ENCODE data around the gene C3orf70.
"Not testable (repeated sequence)": the region's sequence is repeated elsewhere in the genome, so short reads cannot be mapped to it uniquely, and the experiment has no call there.

Gene C3orf70

GRCh38 chr3:185112186-185112585 is 40.7 kb downstream of the C3orf70 start:
- H3K4me3 ChIP-seq (ENCODE audit: low read depth in 1 of 2, low read length in 2 of 2) = no peak overlapping the region
- H3K36me3 ChIP-seq (ENCODE audit: control insufficient read depth in 1 of 2, insufficient read depth in 2 of 2, low read length in 2 of 2) = no peaks in the 10 kb centered on the region
- H3K27me3 ChIP-seq (ENCODE audit: low read depth, low read length) = no peaks in the 10 kb centered on the region
- H3K27ac ChIP-seq (ENCODE audit: low read length) = no peak overlapping the region
- peaks cover 0 to 14% of the 10 kb centered on the region in 2 donors for H3K4me1 ChIP-seq (ENCODE audit: control insufficient read depth in 1 of 2, insufficient read depth in 2 of 2, low read length in 2 of 2)
- H3K9me3 ChIP-seq (ENCODE audit: control insufficient read depth in 1 of 2, low read length in 2 of 2) = no peaks in the 10 kb centered on the region

- H3K9me3 ChIP-seq (ENCODE audit: control insufficient read depth in 1 of 2, low read length in 2 of 2); H3K27ac ChIP-seq (ENCODE audit: low read length); H3K4me3 ChIP-seq (ENCODE audit: low read depth in 1 of 2, low read length in 2 of 2); H3K36me3 ChIP-seq (ENCODE audit: control insufficient read depth in 1 of 2, insufficient read depth in 2 of 2, low read length in 2 of 2); H3K4me1 ChIP-seq (ENCODE audit: control insufficient read depth in 1 of 2, insufficient read depth in 2 of 2, low read length in 2 of 2); H3K27me3 ChIP-seq (ENCODE audit: low read depth, low read length): not testable (repeated sequence)
These were observed 43.8 kb downstream of the C3orf70 start for GRCh38 chr3:185109012-185109411.

GRCh38 chr3:185106256-185106890 is 46.5 kb downstream of the C3orf70 start:
- not testable (repeated sequence) for H3K9me3 ChIP-seq (ENCODE audit: control insufficient read depth in 1 of 2, low read length in 2 of 2); H3K4me3 ChIP-seq (ENCODE audit: low read depth in 1 of 2, low read length in 2 of 2); H3K27ac ChIP-seq (ENCODE audit: low read length)

GRCh38 chr3:185103359-185104127 is 49.3 kb downstream of the C3orf70 start:
- Histone ChIP-seq H3K4me3 (ENCODE audit: low read depth in 1 of 2, low read length in 2 of 2) (no peak overlapping the region), H3K4me1 (ENCODE audit: control insufficient read depth in 1 of 2, insufficient read depth in 2 of 2, low read length in 2 of 2) (no peaks in the 10 kb centered on the region), H3K9me3 (ENCODE audit: control insufficient read depth in 1 of 2, low read length in 2 of 2) (peaks cover 0 to 4% of the 10 kb centered on the region in 2 donors), H3K27ac (ENCODE audit: low read length) (no peak overlapping the region), H3K27me3 (ENCODE audit: low read depth, low read length) (no peaks in the 10 kb centered on the region), H3K36me3 (ENCODE audit: control insufficient read depth in 1 of 2, insufficient read depth in 2 of 2, low read length in 2 of 2) (no peaks in the 10 kb centered on the region)

More at GRCh38 chr3:185106256-185106890, 46.5 kb downstream of the C3orf70 start:
- H3K27me3 ChIP-seq (ENCODE audit: low read depth, low read length); H3K36me3 ChIP-seq (ENCODE audit: control insufficient read depth in 1 of 2, insufficient read depth in 2 of 2, low read length in 2 of 2); H3K4me1 ChIP-seq (ENCODE audit: control insufficient read depth in 1 of 2, insufficient read depth in 2 of 2, low read length in 2 of 2): not testable (repeated sequence)

GRCh38 chr3:185094697-185095096 is 58.2 kb downstream of the C3orf70 start:
- H3K27me3 ChIP-seq (ENCODE audit: low read depth, low read length) = no peaks in the 10 kb centered on the region
- no peak overlapping the region for H3K4me3 ChIP-seq (ENCODE audit: low read depth in 1 of 2, low read length in 2 of 2)
- no peak overlapping the region for H3K27ac ChIP-seq (ENCODE audit: low read length)
- no peaks in the 10 kb centered on the region for H3K36me3 ChIP-seq (ENCODE audit: control insufficient read depth in 1 of 2, insufficient read depth in 2 of 2, low read length in 2 of 2)
- H3K9me3 ChIP-seq (ENCODE audit: control insufficient read depth in 1 of 2, low read length in 2 of 2) = no peaks in the 10 kb centered on the region
- peaks cover 0 to 9% of the 10 kb centered on the region in 2 donors for H3K4me1 ChIP-seq (ENCODE audit: control insufficient read depth in 1 of 2, insufficient read depth in 2 of 2, low read length in 2 of 2)

- H3K27me3 ChIP-seq (ENCODE audit: low read depth, low read length) = no peaks in the 10 kb centered on the region
- H3K36me3 ChIP-seq (ENCODE audit: control insufficient read depth in 1 of 2, insufficient read depth in 2 of 2, low read length in 2 of 2) = no peaks in the 10 kb centered on the region
- H3K4me3 ChIP-seq (ENCODE audit: low read depth in 1 of 2, low read length in 2 of 2) = no peak overlapping the region
- H3K9me3 ChIP-seq (ENCODE audit: control insufficient read depth in 1 of 2, low read length in 2 of 2) = no peaks in the 10 kb centered on the region
- H3K4me1 ChIP-seq (ENCODE audit: control insufficient read depth in 1 of 2, insufficient read depth in 2 of 2, low read length in 2 of 2) = peaks cover 0 to 16% of the 10 kb centered on the region in 2 donors
- H3K27ac ChIP-seq (ENCODE audit: low read length) = no peak overlapping the region
These were observed 59.7 kb downstream of the C3orf70 start for GRCh38 chr3:185093116-185093515.

GRCh38 chr3:185090811-185091210 is 62.0 kb downstream of the C3orf70 start:
- Histone ChIP-seq H3K27me3 (ENCODE audit: low read depth, low read length) (no peaks in the 10 kb centered on the region), H3K9me3 (ENCODE audit: control insufficient read depth in 1 of 2, low read length in 2 of 2) (no peaks in the 10 kb centered on the region), H3K27ac (ENCODE audit: low read length) (no peak overlapping the region), H3K4me3 (ENCODE audit: low read depth in 1 of 2, low read length in 2 of 2) (no peak overlapping the region), H3K4me1 (ENCODE audit: control insufficient read depth in 1 of 2, insufficient read depth in 2 of 2, low read length in 2 of 2) (peaks cover 0 to 18% of the 10 kb centered on the region in 2 donors), H3K36me3 (ENCODE audit: control insufficient read depth in 1 of 2, insufficient read depth in 2 of 2, low read length in 2 of 2) (no peaks in the 10 kb centered on the region)

GRCh38 chr3:185089751-185090150 is 63.1 kb downstream of the C3orf70 start:
- no peaks in the 10 kb centered on the region for H3K36me3 ChIP-seq (ENCODE audit: control insufficient read depth in 1 of 2, insufficient read depth in 2 of 2, low read length in 2 of 2)
- H3K27ac ChIP-seq (ENCODE audit: low read length) = no peak overlapping the region
- peaks cover 0 to 21% of the 10 kb centered on the region in 2 donors for H3K4me1 ChIP-seq (ENCODE audit: control insufficient read depth in 1 of 2, insufficient read depth in 2 of 2, low read length in 2 of 2)
- no peaks in the 10 kb centered on the region for H3K9me3 ChIP-seq (ENCODE audit: control insufficient read depth in 1 of 2, low read length in 2 of 2)
- no peaks in the 10 kb centered on the region for H3K27me3 ChIP-seq (ENCODE audit: low read depth, low read length)
- no peak overlapping the region for H3K4me3 ChIP-seq (ENCODE audit: low read depth in 1 of 2, low read length in 2 of 2)

- H3K4me3 ChIP-seq (ENCODE audit: low read depth in 1 of 2, low read length in 2 of 2) = no peak overlapping the region
- H3K9me3 ChIP-seq (ENCODE audit: control insufficient read depth in 1 of 2, low read length in 2 of 2) = no peaks in the 10 kb centered on the region
- H3K4me1 ChIP-seq (ENCODE audit: control insufficient read depth in 1 of 2, insufficient read depth in 2 of 2, low read length in 2 of 2) = peaks cover 0 to 24% of the 10 kb centered on the region in 2 donors
- H3K27ac ChIP-seq (ENCODE audit: low read length) = no peak overlapping the region
- no peaks in the 10 kb centered on the region for H3K36me3 ChIP-seq (ENCODE audit: control insufficient read depth in 1 of 2, insufficient read depth in 2 of 2, low read length in 2 of 2)
- H3K27me3 ChIP-seq (ENCODE audit: low read depth, low read length) = no peaks in the 10 kb centered on the region
These were observed 63.5 kb downstream of the C3orf70 start for GRCh38 chr3:185089343-185089742.

- Histone ChIP-seq H3K9me3 (ENCODE audit: control insufficient read depth in 1 of 2, low read length in 2 of 2) (no peaks in the 10 kb centered on the region), H3K27ac (ENCODE audit: low read length) (no peak overlapping the region), H3K27me3 (ENCODE audit: low read depth, low read length) (no peaks in the 10 kb centered on the region), H3K4me1 (ENCODE audit: control insufficient read depth in 1 of 2, insufficient read depth in 2 of 2, low read length in 2 of 2) (peaks cover 0 to 22% of the 10 kb centered on the region in 2 donors), H3K4me3 (ENCODE audit: low read depth in 1 of 2, low read length in 2 of 2) (no peak overlapping the region), H3K36me3 (ENCODE audit: control insufficient read depth in 1 of 2, insufficient read depth in 2 of 2, low read length in 2 of 2) (peaks cover 6 to 7% of the 10 kb centered on the region in 2 donors)
These were observed 65.4 kb downstream of the C3orf70 start for GRCh38 chr3:185087419-185087818.

GRCh38 chr3:185084901-185085300 is 68.0 kb downstream of the C3orf70 start:
- Histone ChIP-seq H3K36me3 (ENCODE audit: control insufficient read depth in 1 of 2, insufficient read depth in 2 of 2, low read length in 2 of 2) (peaks cover 6 to 18% of the 10 kb centered on the region in 2 donors), H3K27me3 (ENCODE audit: low read depth, low read length) (no peaks in the 10 kb centered on the region), H3K27ac (ENCODE audit: low read length) (no peak overlapping the region), H3K4me1 (ENCODE audit: control insufficient read depth in 1 of 2, insufficient read depth in 2 of 2, low read length in 2 of 2) (peaks cover 0 to 19% of the 10 kb centered on the region in 2 donors), H3K4me3 (ENCODE audit: low read depth in 1 of 2, low read length in 2 of 2) (no peak overlapping the region), H3K9me3 (ENCODE audit: control insufficient read depth in 1 of 2, low read length in 2 of 2) (no peaks in the 10 kb centered on the region)
